Measurements from ENCODE around the gene XXYLT1. TPM values are rescaled to one million over a fixed set of nuclear protein-coding genes. Genes with fewer than 3 reads are reported as not detected.
A peak's percentile ranks its signal among the peaks of the same experiment; 100 is the strongest.

Gene XXYLT1
- total RNA-seq, 6 experiments from 2014 or later = 1.7 to 6.5 (median 2.1) TPM

- Histone ChIP-seq H3K27ac (no peak overlapping the region), H3K9me3 (no peaks in the 10 kb centered on the region), H3K4me1 (peaks cover 0 to 7% (median 0%) of the 10 kb centered on the region in 4 donors), H3K4me3 (no peak overlapping the region), H3K27me3 (no peaks in the 10 kb centered on the region), H3K36me3 (no peaks in the 10 kb centered on the region)
- intact Hi-C loops (cut with DNase I) = no loop called here
- DNase-seq (peak in 1 of 3 donors; percentile 5), ATAC-seq (no peak)
- 90% methylated on average over 6 of the region's 13 CpGs for WGBS (ENCODE audit: insufficient coverage, low coverage, low lambda C conversion rate, missing lambda C conversion rate)
- no peak for TF ChIP-seq POLR2A (IDR thresholded peaks at IDR 0.05)
- TF ChIP-seq, protein P1, sequence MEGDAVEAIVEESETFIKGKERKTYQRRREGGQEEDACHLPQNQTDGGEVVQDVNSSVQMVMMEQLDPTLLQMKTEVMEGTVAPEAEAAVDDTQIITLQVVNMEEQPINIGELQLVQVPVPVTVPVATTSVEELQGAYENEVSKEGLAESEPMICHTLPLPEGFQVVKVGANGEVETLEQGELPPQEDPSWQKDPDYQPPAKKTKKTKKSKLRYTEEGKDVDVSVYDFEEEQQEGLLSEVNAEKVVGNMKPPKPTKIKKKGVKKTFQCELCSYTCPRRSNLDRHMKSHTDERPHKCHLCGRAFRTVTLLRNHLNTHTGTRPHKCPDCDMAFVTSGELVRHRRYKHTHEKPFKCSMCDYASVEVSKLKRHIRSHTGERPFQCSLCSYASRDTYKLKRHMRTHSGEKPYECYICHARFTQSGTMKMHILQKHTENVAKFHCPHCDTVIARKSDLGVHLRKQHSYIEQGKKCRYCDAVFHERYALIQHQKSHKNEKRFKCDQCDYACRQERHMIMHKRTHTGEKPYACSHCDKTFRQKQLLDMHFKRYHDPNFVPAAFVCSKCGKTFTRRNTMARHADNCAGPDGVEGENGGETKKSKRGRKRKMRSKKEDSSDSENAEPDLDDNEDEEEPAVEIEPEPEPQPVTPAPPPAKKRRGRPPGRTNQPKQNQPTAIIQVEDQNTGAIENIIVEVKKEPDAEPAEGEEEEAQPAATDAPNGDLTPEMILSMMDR (IDR thresholded peaks at IDR 0.05) = no peak
These were observed 174.3 kb downstream of the XXYLT1 start for GRCh38 chr3:195096484-195097330.

DNA sequence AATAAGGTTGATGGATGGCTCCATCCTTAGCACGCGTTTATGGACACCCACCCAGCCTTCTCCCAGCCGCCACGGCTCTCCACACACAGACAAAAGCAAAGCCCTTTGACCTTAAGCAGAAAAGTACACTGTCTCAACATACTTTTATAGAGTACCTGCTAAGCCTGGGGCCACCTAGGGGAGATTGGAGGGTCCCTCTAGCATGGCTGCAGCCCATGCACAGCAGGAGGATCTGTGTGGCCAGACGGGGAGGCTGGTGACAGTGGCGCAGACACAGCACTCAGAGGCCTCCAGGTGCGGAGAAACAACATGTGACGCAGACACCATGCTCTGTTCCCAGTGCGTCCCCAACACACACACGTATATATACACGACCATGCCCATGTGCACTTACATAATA is 174.9 kb downstream of the XXYLT1 start:
- H3K36me3 ChIP-seq = no peaks in the 10 kb centered on the region
- 78% methylated on average over 5 of the region's 11 CpGs for WGBS (ENCODE audit: insufficient coverage, low coverage, low lambda C conversion rate, missing lambda C conversion rate)
- no peaks in the 10 kb centered on the region for H3K9me3 ChIP-seq
- H3K4me1 ChIP-seq = peaks cover 0 to 3% (median 0%) of the 10 kb centered on the region in 4 donors
- no peak for ATAC-seq
- no peak overlapping the region for H3K4me3 ChIP-seq
- no peak overlapping the region for H3K27ac ChIP-seq
- H3K27me3 ChIP-seq = no peaks in the 10 kb centered on the region
- TF ChIP-seq, protein P1 (IDR thresholded peaks at IDR 0.05) = no peak
- TF ChIP-seq POLR2A (IDR thresholded peaks at IDR 0.05) = no peak
- DNase-seq = peak in 2 of 3 donors; percentile 8 to 17
- intact Hi-C loops (cut with DNase I) = no loop called here

- Histone ChIP-seq H3K27ac (no peak overlapping the region), H3K4me1 (no peaks in the 10 kb centered on the region), H3K9me3 (no peaks in the 10 kb centered on the region), H3K27me3 (no peaks in the 10 kb centered on the region), H3K36me3 (no peaks in the 10 kb centered on the region), H3K4me3 (no peak overlapping the region)
- 91% methylated on average over 3 of the region's 7 CpGs for WGBS (ENCODE audit: insufficient coverage, low coverage, low lambda C conversion rate, missing lambda C conversion rate)
- intact Hi-C loops (cut with DNase I) = no loop called here
- ATAC-seq (no peak), DNase-seq (no peak)
- TF ChIP-seq, protein P1 (IDR thresholded peaks at IDR 0.05) = no peak
- no peak for TF ChIP-seq POLR2A (IDR thresholded peaks at IDR 0.05)
These were observed 175.3 kb downstream of the XXYLT1 start for GRCh38 chr3:195095704-195096036.

GRCh38 chr3:195095035-195095703 is 175.8 kb downstream of the XXYLT1 start:
- Histone ChIP-seq H3K27me3 (no peaks in the 10 kb centered on the region), H3K27ac (no peak overlapping the region), H3K36me3 (no peaks in the 10 kb centered on the region), H3K9me3 (no peaks in the 10 kb centered on the region), H3K4me1 (no peaks in the 10 kb centered on the region), H3K4me3 (no peak overlapping the region)
- DNase-seq (peak in 2 of 3 donors; percentile 13 to 27), ATAC-seq (peak in 1 of 4 donors; percentile 14)
- 83% methylated on average over 13 of the region's 19 CpGs for WGBS (ENCODE audit: insufficient coverage, low coverage, low lambda C conversion rate, missing lambda C conversion rate)
- intact Hi-C loops (cut with DNase I) = no loop called here
- TF ChIP-seq POLR2A (IDR thresholded peaks at IDR 0.05) = no peak
- TF ChIP-seq, protein P1 (IDR thresholded peaks at IDR 0.05) = no peak

All from right lobe of liver (tissue), 6 donors.